ENCODE data around the gene ACOT4.
"Not testable (repeated sequence)": the region's sequence is repeated elsewhere in the genome, so short reads cannot be mapped to it uniquely, and the experiment has no call there.

- not testable (repeated sequence) for TF ChIP-seq CTCF (IDR thresholded peaks at IDR 0.05; ENCODE audit: poor library complexity, severe bottlenecking); REST (IDR thresholded peaks at IDR 0.05; ENCODE audit: borderline replicate concordance); EZH2 (IDR thresholded peaks at IDR 0.05; ENCODE audit: borderline replicate concordance, insufficient read depth, low read length, poor library complexity, severe bottlenecking); SMC3 (conservative IDR thresholded peaks at IDR 0.05; ENCODE audit: poor library complexity); POLR2AphosphoS5 (IDR thresholded peaks at IDR 0.05); MXI1 (conservative IDR thresholded peaks at IDR 0.05; ENCODE audit: poor library complexity, severe bottlenecking); EP300 (conservative IDR thresholded peaks at IDR 0.05; ENCODE audit: poor library complexity, severe bottlenecking); TAF1 (IDR thresholded peaks at IDR 0.05; ENCODE audit: low read depth); RAD21 (conservative IDR thresholded peaks at IDR 0.05)
These were observed 22.3 kb upstream of the ACOT4 start, which contains the start of gene ACOT2 for GRCh38 chr14:73569185-73569958.
